A549 (cell line): ENCODE measurements around the gene TSHR. TPM values are rescaled to one million over a fixed set of nuclear protein-coding genes. Genes with fewer than 3 reads are reported as not detected.

Source experiments
- ATAC-seq, 2 experiments: fragments of 200-7000 bp in 1 of 2; fragments of >200 bp in 1 of 2; cut with Nextera tagmentation in 1 of 2; cut with Tn5 transposase in 1 of 2; 3 replicates each; pipeline versions ENCODE4 v1.8.0 to v1.9.1; 2018 to 2020; ENCODE audit warnings: mild to moderate bottlenecking in 1 of 2, moderate library complexity in 1 of 2
- CTCF ChIA-PET: fragments of 300-600 bp; sonication (Branson Sonifier 250); formaldehyde crosslinking; extraction: SDS; loops from one replicate; lab custom pipeline; 2021; ENCODE audit warnings: antibody characterized with exemption, inconsistent platforms; lab: Yijun Ruan, JAX
- POLR2A ChIA-PET: fragments of 350-600 bp; formaldehyde crosslinking; extraction: SDS; loops from one replicate; lab custom pipeline; 2021; ENCODE audit warnings: antibody characterized with exemption, inconsistent platforms; lab: Yijun Ruan, JAX
- DNase-seq, 2 experiments: peaks; one replicate each; pipeline versions ENCODE4 v3.0.0 to v3.0.0-alpha.2; 2011 to 2016; ENCODE audit warnings: low read depth in 1 of 2, low spot score in 1 of 2
- FAIRE-seq: peaks from 2 replicates; lab custom pipeline; 2011; peaks lifted over from hg19 to GRCh38; lab: Jason Lieb, UNC
- H3K27ac ChIP-seq, 2 experiments: fragments of >200 bp; sonication (Bioruptor Twin); formaldehyde crosslinking; 3 replicates each; pipeline ENCODE4 v1.5.1; 2016 to 2017
- H3K4me1 ChIP-seq: fragments of >200 bp; sonication (Bioruptor Twin); formaldehyde crosslinking; 3 replicates; pipeline ENCODE4 v1.6.1; 2016
- H3K4me2 ChIP-seq: fragments of >200 bp; sonication (Bioruptor Twin); formaldehyde crosslinking; 3 replicates; pipeline ENCODE4 v1.6.1; 2016
- H3K4me3 ChIP-seq: fragments of >200 bp; sonication (Bioruptor Twin); formaldehyde crosslinking; 3 replicates; pipeline ENCODE4 v1.5.1; 2016
- H3K9me3 ChIP-seq: fragments of >200 bp; sonication (Bioruptor Twin); formaldehyde crosslinking; 3 replicates; pipeline ENCODE4 v1.6.1; 2016
- CHD2 ChIP-seq: fragments of 150-350 bp; IDR thresholded peaks from 2 replicates; pipeline ENCODE4 v1.6.1; 2014; ENCODE audit warnings: low read length; ENCODE audit not compliant: partially characterized antibody
- EHF ChIP-seq: fragments of 250-450 bp; sonication (Bioruptor Pico); IDR thresholded peaks from 2 replicates; pipeline ENCODE4 v1.5.0; 2020; ENCODE audit warnings: mild to moderate bottlenecking
- EHMT2 ChIP-seq: fragments of 200-600 bp; sonication (generic); IDR thresholded peaks from 2 replicates; pipeline ENCODE4 v1.6.1; 2016; ENCODE audit warnings: antibody characterized with exemption, low read depth, mild to moderate bottlenecking, moderate library complexity
- FOXS1 ChIP-seq: fragments of 250-450 bp; sonication (Bioruptor Pico); IDR thresholded peaks from 2 replicates; pipeline ENCODE4 v1.5.0; 2020; ENCODE audit warnings: mild to moderate bottlenecking, moderate library complexity
- HES2 ChIP-seq: fragments of >200 bp; sonication (Bioruptor Twin); formaldehyde crosslinking; IDR thresholded peaks from 2 replicates; pipeline ENCODE4 v1.6.1; 2016
- HEYL ChIP-seq: fragments of 250-450 bp; sonication (Bioruptor Pico); IDR thresholded peaks from 2 replicates; pipeline ENCODE4 v1.8.0; 2021; ENCODE audit warnings: mild to moderate bottlenecking, moderate library complexity
- HMGXB4 ChIP-seq: fragments of 250-450 bp; sonication (Bioruptor Pico); IDR thresholded peaks from 2 replicates; pipeline ENCODE4 v1.5.0; 2021; ENCODE audit warnings: mild to moderate bottlenecking, moderate library complexity, borderline replicate concordance
- HOXA7 ChIP-seq: fragments of 250-450 bp; sonication (Bioruptor Pico); IDR thresholded peaks from 2 replicates; pipeline ENCODE4 v1.5.0; 2020; ENCODE audit warnings: mild to moderate bottlenecking, moderate library complexity
- JUNB ChIP-seq: fragments of >200 bp; sonication (Bioruptor Twin); formaldehyde crosslinking; IDR thresholded peaks from 2 replicates; pipeline ENCODE4 v1.6.1; 2016
- MAFK ChIP-seq: fragments of 450-650 bp; IDR thresholded peaks from 2 replicates; pipeline ENCODE4 v1.6.1; 2014; ENCODE audit not compliant: partially characterized antibody
- MAZ ChIP-seq: fragments of 150-350 bp; IDR thresholded peaks from 2 replicates; pipeline ENCODE4 v1.6.1; 2014; ENCODE audit warnings: antibody characterized with exemption, low read depth, low read length, borderline replicate concordance
- PHF8 ChIP-seq: fragments of 200-600 bp; sonication (generic); IDR thresholded peaks from 2 replicates; pipeline ENCODE4 v1.6.1; 2016; ENCODE audit warnings: low read depth, mild to moderate bottlenecking, antibody characterized with exemption, moderate library complexity, borderline replicate concordance
- RAD21 ChIP-seq, 2 experiments: fragments of >200 bp in 1 of 2; sonication (Bioruptor Twin) in 1 of 2; formaldehyde crosslinking in 1 of 2; IDR thresholded peaks in 1 of 2; conservative IDR thresholded peaks in 1 of 2; 2 replicates in 1 of 2; 3 replicates in 1 of 2; pipeline ENCODE4 v1.6.1; 2012 to 2018; ENCODE audit warnings: inconsistent platforms in 1 of 2
- RARB ChIP-seq: fragments of 250-450 bp; sonication (Bioruptor Pico); IDR thresholded peaks from 2 replicates; pipeline ENCODE4 v1.8.0; 2021; ENCODE audit warnings: mild to moderate bottlenecking, moderate library complexity
- RCOR1 ChIP-seq: fragments of 150-350 bp; IDR thresholded peaks from 2 replicates; pipeline ENCODE4 v1.6.1; 2014; ENCODE audit warnings: antibody characterized with exemption, low read length, low read depth
- REST ChIP-seq: fragments of 200-600 bp; sonication (generic); IDR thresholded peaks from 2 replicates; pipeline ENCODE4 v1.6.1; 2016; ENCODE audit warnings: antibody characterized with exemption, mild to moderate bottlenecking, moderate library complexity
- RFX5 ChIP-seq: fragments of 450-650 bp; IDR thresholded peaks from 2 replicates; pipeline ENCODE4 v1.7.1; 2014; ENCODE audit warnings: antibody characterized with exemption, mild to moderate bottlenecking, moderate library complexity
- RNF2 ChIP-seq: fragments of 200-600 bp; sonication (generic); IDR thresholded peaks from 2 replicates; pipeline ENCODE4 v1.6.1; 2016; ENCODE audit warnings: low read depth, mild to moderate bottlenecking, antibody characterized with exemption, moderate library complexity, borderline replicate concordance
- SREBF2 ChIP-seq: fragments of 450-650 bp; IDR thresholded peaks from 2 replicates; pipeline ENCODE4 v1.6.1; 2014; ENCODE audit warnings: mild to moderate bottlenecking, moderate library complexity
- TP53 ChIP-seq: fragments of 250-450 bp; sonication (Bioruptor Pico); IDR thresholded peaks from 2 replicates; pipeline ENCODE4 v1.5.0; 2021; ENCODE audit warnings: mild to moderate bottlenecking, moderate library complexity
- USF2 ChIP-seq: fragments of 450-650 bp; IDR thresholded peaks from 2 replicates; pipeline ENCODE4 v1.6.1; 2014; ENCODE audit warnings: antibody characterized with exemption
- ZFP36 ChIP-seq: fragments of 450-650 bp; IDR thresholded peaks from 2 replicates; pipeline ENCODE4 v1.6.1; 2014; ENCODE audit warnings: borderline replicate concordance; ENCODE audit not compliant: partially characterized antibody
- ZNF302 ChIP-seq: fragments of 250-450 bp; sonication (Bioruptor Pico); IDR thresholded peaks from 2 replicates; pipeline ENCODE4 v1.9.0; 2021; ENCODE audit warnings: inconsistent platforms, mild to moderate bottlenecking, moderate library complexity
- ZSCAN20 ChIP-seq: fragments of 250-450 bp; sonication (Bioruptor Pico); IDR thresholded peaks from 2 replicates; pipeline ENCODE4 v1.8.0; 2022; ENCODE audit warnings: mild to moderate bottlenecking, moderate library complexity
- WGBS: methylation state at CpG from one replicate; pipeline ENCODE4 v1.1.6; 2017; ENCODE audit errors: missing lambda C conversion rate; 5-methylcytosine and 5-hydroxymethylcytosine counted together
- polyA plus RNA-seq, 4 experiments: library from polyadenylated mRNA; depleted of rRNA in 3 of 4; stranded (reverse); fragments of >200 nt; fragmentation: RNase III in 1 of 4; extraction: RNeasy Plus Mini Kit Qiagen cat#74134 plus additional on column Dnase treatment in 1 of 4; gene quantifications; 2 replicates in 3 of 4; 3 replicates in 1 of 4; pipeline ENCODE4 v1.2.3, GENCODE V29; 2011 to 2017

TSHR gene
- polyA plus RNA-seq, 2 of the 4 experiments (the other 2 are of a cell fraction): not detected

- Histone ChIP-seq H3K4me3 (no peak overlapping the region), H3K4me1 (no peaks in the 10 kb centered on the region), H3K4me2 (no peak overlapping the region), H3K27ac (no peak overlapping the region), H3K9me3 (no peaks in the 10 kb centered on the region)
- FAIRE-seq: no peak
- WGBS: 18% methylated on average over 2 of the region's 2 CpGs
- no peak for DNase-seq
- no peak for ATAC-seq
- TF ChIP-seq RARB (no peak), RAD21 (conservative IDR thresholded peaks at IDR 0.05 in 1 of 2, IDR thresholded peaks at IDR 0.05 in 1 of 2) (no peak), ZFP36 (no peak), MAFK (no peak), HMGXB4 (CRISPR knock-in tag) (no peak), JUNB (no peak), REST (no peak), FOXS1 (no peak), EHF (CRISPR knock-in tag) (no peak), SREBF2 (no peak), TP53 (CRISPR knock-in tag) (no peak), ZSCAN20 (CRISPR knock-in tag) (no peak), HES2 (no peak), ZNF302 (CRISPR knock-in tag) (no peak), HEYL (CRISPR knock-in tag) (no peak), USF2 (no peak), RCOR1 (no peak), MAZ (no peak)
- POLR2A ChIA-PET: interaction anchor here (0.8 kb wide), 1 partner anchor 210 kb away, joined by 3 read pairs; no protein-coding TSS in a partner anchor
- CTCF ChIA-PET: interaction anchor here (0.8 to 1.8 kb wide), 2 partner anchors 156 to 161 kb away, joined by 3 to 4 read pairs; no protein-coding TSS in a partner anchor
These were observed 53.9 kb downstream of the TSHR start for GRCh38 chr14:81009346-81009745.

- DNase-seq: no peak
- ChIA-PET POLR2A (no interaction called here), CTCF (no interaction called here)
- no peak for FAIRE-seq
- H3K9me3 ChIP-seq: no peaks in the 10 kb centered on the region
- H3K27ac ChIP-seq: no peak overlapping the region
- no peak for ATAC-seq
- no peak overlapping the region for H3K4me3 ChIP-seq
- 52% methylated on average over 3 of the region's 3 CpGs for WGBS
- no peaks in the 10 kb centered on the region for H3K4me1 ChIP-seq
- H3K4me2 ChIP-seq: no peak overlapping the region
- TF ChIP-seq HOXA7: no peak
- no peak for TF ChIP-seq TP53 (CRISPR knock-in tag)
- no peak for TF ChIP-seq RFX5
- no peak for TF ChIP-seq PHF8
- TF ChIP-seq HMGXB4 (CRISPR knock-in tag): no peak
- no peak for TF ChIP-seq RNF2
- no peak for TF ChIP-seq REST
- no peak for TF ChIP-seq ZFP36
- TF ChIP-seq CHD2: no peak
- TF ChIP-seq EHMT2: no peak
These were observed 62.8 kb downstream of the TSHR start for GRCh38 chr14:81018251-81018650.
